ENCODE results near the gene TNS1. TPM values are rescaled to one million over a fixed set of nuclear protein-coding genes. Genes with fewer than 3 reads are reported as not detected.

Gene TNS1
- total and polyA plus RNA-seq, 8 donors = 38.5 to 166 (median 102) TPM

DNA sequence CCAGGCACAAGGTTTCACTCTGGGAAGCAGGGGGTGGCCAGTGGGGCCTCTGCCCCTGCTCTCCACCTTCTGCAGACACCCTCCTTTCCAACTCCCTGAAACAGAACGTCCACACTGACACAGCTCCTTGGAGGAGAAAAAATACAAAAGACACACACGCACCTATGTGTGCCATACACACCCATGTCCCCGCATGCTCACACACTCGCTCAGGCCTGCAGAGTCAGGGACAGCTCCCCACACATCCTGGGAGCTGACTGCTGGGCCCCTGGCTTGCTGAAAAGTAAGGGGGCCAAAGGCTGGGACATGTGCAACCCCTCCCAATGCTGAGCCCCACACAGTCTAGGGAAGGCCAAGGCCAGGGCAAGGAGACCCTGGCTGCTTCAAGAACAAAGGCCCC lies 200.5 kb downstream of the TNS1 start:
- no peak overlapping the region for H3K4me3 ChIP-seq
- ATAC-seq (no peak), DNase-seq (peak in 1 of 6 donors; percentile 8), FAIRE-seq (no peak)
- no peaks in the 10 kb centered on the region for H3K9me3 ChIP-seq
- H3K27me3 ChIP-seq = no peaks in the 10 kb centered on the region
- no peaks in the 10 kb centered on the region for H3K4me1 ChIP-seq
- H3K27ac ChIP-seq = no peak overlapping the region
- intact Hi-C loops (cut with DNase I) = no loop called here
- 81 to 83% methylated on average over 4 of the region's 4 CpGs for WGBS, 2 donors
- TF ChIP-seq, protein P1, sequence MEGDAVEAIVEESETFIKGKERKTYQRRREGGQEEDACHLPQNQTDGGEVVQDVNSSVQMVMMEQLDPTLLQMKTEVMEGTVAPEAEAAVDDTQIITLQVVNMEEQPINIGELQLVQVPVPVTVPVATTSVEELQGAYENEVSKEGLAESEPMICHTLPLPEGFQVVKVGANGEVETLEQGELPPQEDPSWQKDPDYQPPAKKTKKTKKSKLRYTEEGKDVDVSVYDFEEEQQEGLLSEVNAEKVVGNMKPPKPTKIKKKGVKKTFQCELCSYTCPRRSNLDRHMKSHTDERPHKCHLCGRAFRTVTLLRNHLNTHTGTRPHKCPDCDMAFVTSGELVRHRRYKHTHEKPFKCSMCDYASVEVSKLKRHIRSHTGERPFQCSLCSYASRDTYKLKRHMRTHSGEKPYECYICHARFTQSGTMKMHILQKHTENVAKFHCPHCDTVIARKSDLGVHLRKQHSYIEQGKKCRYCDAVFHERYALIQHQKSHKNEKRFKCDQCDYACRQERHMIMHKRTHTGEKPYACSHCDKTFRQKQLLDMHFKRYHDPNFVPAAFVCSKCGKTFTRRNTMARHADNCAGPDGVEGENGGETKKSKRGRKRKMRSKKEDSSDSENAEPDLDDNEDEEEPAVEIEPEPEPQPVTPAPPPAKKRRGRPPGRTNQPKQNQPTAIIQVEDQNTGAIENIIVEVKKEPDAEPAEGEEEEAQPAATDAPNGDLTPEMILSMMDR (IDR thresholded peaks at IDR 0.05) = no peak
- H3K36me3 ChIP-seq = peaks cover 0 to 50% (median 18%) of the 10 kb centered on the region in 3 donors

DNA sequence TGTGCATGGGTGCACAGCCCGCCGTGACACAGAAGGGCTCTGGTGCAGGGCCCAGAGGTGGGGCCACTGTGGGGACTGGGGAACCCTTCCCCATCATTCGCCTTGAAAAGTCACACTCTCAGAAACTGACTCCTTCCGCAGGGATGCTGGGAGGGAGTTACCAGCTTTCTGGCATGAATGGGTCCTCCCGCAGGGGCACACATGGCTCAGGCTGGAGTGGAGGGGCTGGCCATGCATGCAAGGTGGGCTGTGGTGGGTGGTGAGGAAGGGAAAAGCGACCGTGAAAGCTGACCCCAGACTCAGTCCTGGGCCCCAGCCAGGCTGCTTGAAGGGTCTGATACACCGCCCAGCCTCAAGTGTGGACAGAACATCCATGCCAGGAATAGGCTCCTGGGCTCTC lies 201.1 kb downstream of the TNS1 start:
- WGBS, 2 donors = 88 to 91% methylated on average over 8 of the region's 8 CpGs
- intact Hi-C loops (cut with DNase I) = no loop called here
- Histone ChIP-seq H3K36me3 (peaks cover 0 to 44% (median 15%) of the 10 kb centered on the region in 3 donors), H3K4me3 (no peak overlapping the region), H3K27ac (no peak overlapping the region), H3K27me3 (no peaks in the 10 kb centered on the region), H3K9me3 (no peaks in the 10 kb centered on the region), H3K4me1 (no peaks in the 10 kb centered on the region)
- TF ChIP-seq, protein P1 (IDR thresholded peaks at IDR 0.05) = no peak
- DNase-seq (peak in 1 of 6 donors; percentile 10), FAIRE-seq (no peak), ATAC-seq (no peak)

DNA sequence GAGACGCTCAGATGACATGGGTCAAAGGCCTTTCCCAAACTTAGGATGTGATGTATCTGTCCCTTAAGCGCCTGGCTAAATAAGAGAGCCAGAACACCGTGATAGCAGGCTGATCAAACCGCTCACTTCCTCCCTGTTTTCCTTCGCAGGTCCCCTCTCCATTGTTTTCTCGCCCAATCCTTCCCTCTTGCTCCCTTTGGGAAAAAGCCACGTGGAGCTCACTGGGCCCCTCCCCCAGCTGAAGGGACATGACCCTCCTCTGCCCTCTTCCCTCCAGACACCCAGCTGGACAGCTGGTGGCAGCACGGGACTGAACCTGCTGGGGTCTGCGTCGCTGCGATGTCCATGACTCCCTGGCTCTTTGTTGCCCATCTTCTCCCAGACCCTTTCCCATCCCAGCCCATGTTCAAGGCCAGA lies 201.7 kb downstream of the TNS1 start:
- Histone ChIP-seq H3K36me3 (peaks cover 0 to 39% (median 15%) of the 10 kb centered on the region in 3 donors), H3K27ac (no peak overlapping the region), H3K27me3 (no peaks in the 10 kb centered on the region), H3K4me1 (no peaks in the 10 kb centered on the region), H3K9me3 (no peaks in the 10 kb centered on the region), H3K4me3 (no peak overlapping the region)
- TF ChIP-seq, protein P1 (IDR thresholded peaks at IDR 0.05) = no peak
- DNase-seq (peak in 2 of 6 donors; percentile 1 to 9), ATAC-seq (no peak), FAIRE-seq (no peak)
- WGBS, 2 donors = 60 to 67% methylated on average over 11 of the region's 11 CpGs
- intact Hi-C loops (cut with DNase I) = no loop called here

DNA sequence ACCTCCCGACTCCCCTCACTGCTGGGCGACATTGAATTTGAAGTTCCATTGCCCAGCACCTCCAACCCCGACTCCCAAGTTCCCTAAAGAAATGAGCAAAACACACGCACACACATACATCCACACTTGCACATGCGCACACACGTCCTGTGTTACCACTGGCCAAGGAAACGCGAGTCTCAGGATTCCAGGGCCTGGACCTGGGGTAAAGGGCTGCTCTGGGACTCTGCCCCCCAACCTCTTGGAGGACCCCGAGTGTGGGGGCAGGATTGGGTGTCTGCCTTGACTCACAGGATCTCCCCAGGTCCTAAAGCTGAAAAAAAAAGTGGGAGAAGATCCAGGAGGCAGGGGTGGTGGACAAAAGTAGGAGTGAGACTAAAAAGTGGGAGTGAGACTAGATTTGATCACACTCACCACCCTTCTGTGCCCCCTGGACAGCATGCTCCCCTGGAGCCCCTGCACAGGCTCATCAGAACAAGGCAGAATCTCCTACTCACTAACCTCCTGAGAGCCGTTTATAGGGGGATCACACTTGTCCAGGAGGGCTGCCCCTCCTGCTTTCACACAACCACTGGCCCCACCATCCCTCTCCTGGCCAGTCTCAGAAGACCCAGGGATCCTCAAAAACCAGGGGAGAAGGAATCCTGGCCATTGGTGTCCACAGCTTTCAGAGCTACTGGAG lies 202.2 kb downstream of the TNS1 start:
- Histone ChIP-seq H3K27me3 (no peaks in the 10 kb centered on the region), H3K27ac (no peak overlapping the region), H3K9me3 (no peaks in the 10 kb centered on the region), H3K36me3 (peaks cover 0 to 38% (median 15%) of the 10 kb centered on the region in 3 donors), H3K4me3 (no peak overlapping the region), H3K4me1 (no peaks in the 10 kb centered on the region)
- 86 to 92% methylated on average over 10 of the region's 10 CpGs for WGBS, 2 donors
- DNase-seq = peak in 4 of 6 donors; percentile 1 to 22 (median 12)
- no peak for ATAC-seq
- TF ChIP-seq, protein P1 (IDR thresholded peaks at IDR 0.05) = no peak
- intact Hi-C loops (cut with DNase I) = no loop called here
- no peak for FAIRE-seq

All from pancreas (tissue), 10 donors.